ENCODE results near the gene TMEM52. TPM values are rescaled to one million over a fixed set of nuclear protein-coding genes. Genes with fewer than 3 reads are reported as not detected.

TMEM52 gene
- polyA plus RNA-seq, 1 of the 3 experiments (the other 2 are of a cell fraction) = 4.8 TPM

- ChIA-PET POLR2A (no interaction called here), CTCF (interaction anchor here (3.4 to 6.7 kb wide), 2 partner anchors 8 to 77 kb away, joined by 20 to 50 read pairs; no protein-coding TSS in a partner anchor)
- Histone ChIP-seq H2AFZ (ENCODE audit: low read depth) (no peak overlapping the region), H3K27ac (ENCODE audit: low read depth in 2 of 2, low read length in 1 of 2) (no peak overlapping the region), H3K4me3 (ENCODE audit: low read depth in 2 of 2, low read length in 1 of 2) (no peak overlapping the region), H3K9me3 (no peaks in the 10 kb centered on the region), H3F3A (replicated peaks; ENCODE audit: insufficient read depth) (no peaks in the 10 kb centered on the region), H3K79me2 (ENCODE audit: insufficient read depth) (no peaks in the 10 kb centered on the region), H3K27me3 (ENCODE audit: insufficient read depth) (no peaks in the 10 kb centered on the region), H3K9me2 (no peaks in the 10 kb centered on the region), H3K4me1 (ENCODE audit: control insufficient read depth in 1 of 2, insufficient read depth in 2 of 2, low read depth in 1 of 2, low read length in 1 of 2) (no peaks in the 10 kb centered on the region), H3K4me2 (no peak overlapping the region), H4K20me1 (ENCODE audit: insufficient read depth) (no peaks in the 10 kb centered on the region), H3K36me3 (replicated peaks in 1 of 2; ENCODE audit: control insufficient read depth in 1 of 2, insufficient read depth in 2 of 2, low read length in 1 of 2) (no peaks in the 10 kb centered on the region), H3K9ac (no peak overlapping the region)
- TF ChIP-seq MAX (IDR thresholded peaks at IDR 0.05; ENCODE audit: low read depth) = no peak
- TF ChIP-seq NRF1 (IDR thresholded peaks at IDR 0.05; ENCODE audit: low read depth, low read length) = no peak
- no peak for TF ChIP-seq USF2 (IDR thresholded peaks at IDR 0.05; ENCODE audit: borderline replicate concordance, low read depth, low read length)
- no peak for TF ChIP-seq TEAD4 (IDR thresholded peaks at IDR 0.05; ENCODE audit: borderline replicate concordance, insufficient read depth)
- TF ChIP-seq PBX3 (IDR thresholded peaks at IDR 0.05) = no peak
- no peak for TF ChIP-seq FOSL2 (IDR thresholded peaks at IDR 0.05; ENCODE audit: borderline replicate concordance, low read depth)
- no peak for TF ChIP-seq CHD2 (IDR thresholded peaks at IDR 0.05; ENCODE audit: low read length, partially characterized antibody)
- DNase-seq = no peak
- WGBS (ENCODE audit: low lambda C conversion rate) = 40% methylated on average over 3 of the region's 3 CpGs
These were observed 48.8 kb upstream of the TMEM52 start for GRCh38 chr1:1967879-1968278.

GRCh38 chr1:1967151-1967550 lies 48.1 kb upstream of the TMEM52 start:
- no peak overlapping the region for H2AFZ ChIP-seq (ENCODE audit: low read depth)
- no peak for TF ChIP-seq EZH2phosphoT487 (IDR thresholded peaks at IDR 0.05; ENCODE audit: borderline replicate concordance, low read depth)
- TF ChIP-seq ZBTB33 (IDR thresholded peaks at IDR 0.05; ENCODE audit: borderline replicate concordance, low read depth) = no peak
- TF ChIP-seq FOXM1 (IDR thresholded peaks at IDR 0.05; ENCODE audit: low read depth) = no peak
- no peak for TF ChIP-seq CHD2 (IDR thresholded peaks at IDR 0.05; ENCODE audit: low read length, partially characterized antibody)
- TF ChIP-seq IRF3 (IDR thresholded peaks at IDR 0.05; ENCODE audit: low read depth, low read length) = no peak
- TF ChIP-seq PBX3 (IDR thresholded peaks at IDR 0.05) = no peak
- TF ChIP-seq TEAD4 (IDR thresholded peaks at IDR 0.05; ENCODE audit: borderline replicate concordance, insufficient read depth) = no peak
- no peak for TF ChIP-seq SIN3A (IDR thresholded peaks at IDR 0.05; ENCODE audit: borderline replicate concordance, low read depth, low read length)
- TF ChIP-seq ELF1 (IDR thresholded peaks at IDR 0.05) = no peak
- TF ChIP-seq RFX5 (IDR thresholded peaks at IDR 0.05; ENCODE audit: low read length) = no peak
- no peak for TF ChIP-seq EP300 (IDR thresholded peaks at IDR 0.05; ENCODE audit: borderline replicate concordance in 1 of 2, low read depth in 1 of 2, low read length in 1 of 2)
- TF ChIP-seq SMC3 (IDR thresholded peaks at IDR 0.05; ENCODE audit: low read depth, low read length) = no peak
- TF ChIP-seq NFIC (IDR thresholded peaks at IDR 0.05; ENCODE audit: borderline replicate concordance) = no peak
- no peak for TF ChIP-seq JUND (IDR thresholded peaks at IDR 0.05)
- no peak for TF ChIP-seq RXRA (IDR thresholded peaks at IDR 0.05; ENCODE audit: borderline replicate concordance, low read depth)
- TF ChIP-seq MEF2A (IDR thresholded peaks at IDR 0.05; ENCODE audit: borderline replicate concordance, low read depth) = no peak
- H3K9ac ChIP-seq = no peak overlapping the region
- H3K27me3 ChIP-seq (ENCODE audit: insufficient read depth) = no peaks in the 10 kb centered on the region
- H3K4me1 ChIP-seq (ENCODE audit: control insufficient read depth in 1 of 2, insufficient read depth in 2 of 2, low read depth in 1 of 2, low read length in 1 of 2) = no peaks in the 10 kb centered on the region
- H3K4me2 ChIP-seq = no peak overlapping the region
- no peak overlapping the region for H3K27ac ChIP-seq (ENCODE audit: low read depth in 2 of 2, low read length in 1 of 2)
- H3K79me2 ChIP-seq (ENCODE audit: insufficient read depth) = no peaks in the 10 kb centered on the region
- H4K20me1 ChIP-seq (ENCODE audit: insufficient read depth) = no peaks in the 10 kb centered on the region
- H3K9me2 ChIP-seq = no peaks in the 10 kb centered on the region
- H3K4me3 ChIP-seq (ENCODE audit: low read depth in 2 of 2, low read length in 1 of 2) = no peak overlapping the region
- DNase-seq = no peak
- WGBS (ENCODE audit: low lambda C conversion rate) = 50% methylated on average over 8 of the region's 16 CpGs
- no peaks in the 10 kb centered on the region for H3K9me3 ChIP-seq
- no peaks in the 10 kb centered on the region for H3K36me3 ChIP-seq (replicated peaks in 1 of 2; ENCODE audit: control insufficient read depth in 1 of 2, insufficient read depth in 2 of 2, low read length in 1 of 2)
- CTCF ChIA-PET = interaction anchor here (1.5 to 6.7 kb wide), 2 partner anchors 68 to 78 kb away, joined by 3 to 50 read pairs; no protein-coding TSS in a partner anchor
- POLR2A ChIA-PET = no interaction called here
- H3F3A ChIP-seq (replicated peaks; ENCODE audit: insufficient read depth) = no peaks in the 10 kb centered on the region

Measured in SK-N-SH (cell line).